ENCODE measurements around the gene MCM5. TPM values are rescaled to one million over a fixed set of nuclear protein-coding genes. Genes with fewer than 3 reads are reported as not detected.

Gene MCM5
- total RNA-seq, 1 experiment from 2014 or later, result 112 TPM

- H3K79me2 ChIP-seq (ENCODE audit: low read length), result no peaks in the 10 kb centered on the region
- no peaks in the 10 kb centered on the region for H3F3A ChIP-seq (ENCODE audit: low read length, unreplicated experiment)
- H3K4me2 ChIP-seq (ENCODE audit: low read length), result no peak overlapping the region
- H3K9me2 ChIP-seq (replicated peaks; ENCODE audit: low read length), result no peaks in the 10 kb centered on the region
- no peaks in the 10 kb centered on the region for H3K36me3 ChIP-seq (ENCODE audit: low read depth, low read length)
- no peaks in the 10 kb centered on the region for H3K27me3 ChIP-seq (ENCODE audit: low read length)
- ChIA-PET CTCF (no interaction called here), POLR2A (ENCODE audit: unreplicated experiment) (no interaction called here)
- ATAC-seq (no peak), DNase-seq (peak; percentile 19)
- H3K9me3 ChIP-seq (ENCODE audit: low read length), result no peaks in the 10 kb centered on the region
- intact Hi-C loops (cut with micrococcal nuclease), result no loop called here
- no peak overlapping the region for H3K9ac ChIP-seq (ENCODE audit: low read length)
- no peak overlapping the region for H3K27ac ChIP-seq (ENCODE audit: low read length)
- peaks cover 11% of the 10 kb centered on the region for H3K4me1 ChIP-seq (ENCODE audit: insufficient read depth, low read length)
- no peaks in the 10 kb centered on the region for H4K20me1 ChIP-seq (ENCODE audit: low read length)
- no peak overlapping the region for H2AFZ ChIP-seq (ENCODE audit: low read length)
- H3K4me3 ChIP-seq (ENCODE audit: low read length), result no peak overlapping the region
- BruUV-seq (replicated peaks), result no TSS peak
- TF ChIP-seq CTCF (conservative IDR thresholded peaks at IDR 0.05; ENCODE audit: low read depth, low read length) (peak; percentile 44; the same call in 1 of the 2 replicates), EZH2phosphoT487 (IDR thresholded peaks at IDR 0.05; ENCODE audit: borderline replicate concordance, low read length) (no peak)
These were observed 47.5 kb upstream of the MCM5 start for GRCh38 chr22:35352214-35353111.

- BruUV-seq (replicated peaks), result no TSS peak
- Histone ChIP-seq H3K9ac (ENCODE audit: low read length) (no peak overlapping the region), H2AFZ (ENCODE audit: low read length) (no peak overlapping the region), H3K9me2 (replicated peaks; ENCODE audit: low read length) (no peaks in the 10 kb centered on the region), H3K79me2 (ENCODE audit: low read length) (no peaks in the 10 kb centered on the region), H3K36me3 (ENCODE audit: low read depth, low read length) (no peaks in the 10 kb centered on the region), H3K9me3 (ENCODE audit: low read length) (no peaks in the 10 kb centered on the region), H3K27me3 (ENCODE audit: low read length) (no peaks in the 10 kb centered on the region), H3K27ac (ENCODE audit: low read length) (no peak overlapping the region), H3K4me1 (ENCODE audit: insufficient read depth, low read length) (peaks cover 14% of the 10 kb centered on the region), H3K4me2 (ENCODE audit: low read length) (no peak overlapping the region), H3K4me3 (ENCODE audit: low read length) (no peak overlapping the region), H3F3A (ENCODE audit: low read length, unreplicated experiment) (no peaks in the 10 kb centered on the region), H4K20me1 (ENCODE audit: low read length) (no peaks in the 10 kb centered on the region)
- DNase-seq (no peak), ATAC-seq (no peak)
- POLR2A ChIA-PET (ENCODE audit: unreplicated experiment), result no interaction called here
- CTCF ChIA-PET, result no interaction called here
- intact Hi-C loops (cut with micrococcal nuclease), result no loop called here
- TF ChIP-seq CTCF (conservative IDR thresholded peaks at IDR 0.05; ENCODE audit: low read depth, low read length) (no peak), EZH2phosphoT487 (IDR thresholded peaks at IDR 0.05; ENCODE audit: borderline replicate concordance, low read length) (no peak), EZH2 (IDR thresholded peaks at IDR 0.05; ENCODE audit: low read length, unreplicated experiment) (no peak)
These were observed 46.6 kb upstream of the MCM5 start for GRCh38 chr22:35353318-35353717.

- Histone ChIP-seq H3K4me1 (ENCODE audit: insufficient read depth, low read length) (peaks cover 18% of the 10 kb centered on the region), H3K9me3 (ENCODE audit: low read length) (no peaks in the 10 kb centered on the region), H3K9ac (ENCODE audit: low read length) (no peak overlapping the region), H3K27ac (ENCODE audit: low read length) (no peak overlapping the region), H4K20me1 (ENCODE audit: low read length) (no peaks in the 10 kb centered on the region), H3K4me3 (ENCODE audit: low read length) (no peak overlapping the region), H3K9me2 (replicated peaks; ENCODE audit: low read length) (no peaks in the 10 kb centered on the region), H3K4me2 (ENCODE audit: low read length) (no peak overlapping the region), H3F3A (ENCODE audit: low read length, unreplicated experiment) (no peaks in the 10 kb centered on the region), H3K79me2 (ENCODE audit: low read length) (no peaks in the 10 kb centered on the region), H3K27me3 (ENCODE audit: low read length) (no peaks in the 10 kb centered on the region), H3K36me3 (ENCODE audit: low read depth, low read length) (no peaks in the 10 kb centered on the region), H2AFZ (ENCODE audit: low read length) (no peak overlapping the region)
- BruUV-seq (replicated peaks), result no TSS peak
- ChIA-PET CTCF (no interaction called here), POLR2A (ENCODE audit: unreplicated experiment) (no interaction called here)
- intact Hi-C loops (cut with micrococcal nuclease), result no loop called here
- DNase-seq, result no peak
- no peak for TF ChIP-seq EZH2phosphoT487 (IDR thresholded peaks at IDR 0.05; ENCODE audit: borderline replicate concordance, low read length)
- TF ChIP-seq EZH2 (IDR thresholded peaks at IDR 0.05; ENCODE audit: low read length, unreplicated experiment), result no peak
- no peak for TF ChIP-seq CTCF (conservative IDR thresholded peaks at IDR 0.05; ENCODE audit: low read depth, low read length)
- ATAC-seq, result no peak
These were observed 45.9 kb upstream of the MCM5 start for GRCh38 chr22:35354068-35354467.

Data from PC-3 (cell line).